Natural killer cell (primary cell): ENCODE measurements around the gene PDGFRB. TPM values are rescaled to one million over a fixed set of nuclear protein-coding genes. Genes with fewer than 3 reads are reported as not detected.

ENCODE experiments used
- ATAC-seq, 3 donors: fragments of 150-1000 bp in 2 of 3; fragments of 200-7000 bp in 1 of 3; cut with Tn5 transposase; 1 replicate in 1 of 3; 2 replicates in 2 of 3; pipeline ENCODE4 v1.10.0; 2021; ENCODE audit warnings: mild to moderate bottlenecking in 2 of 3, moderate library complexity in 2 of 3
- DNase-seq, 2 donors: peaks; one replicate each; pipeline versions ENCODE4 v3.0.0 to v3.0.0-alpha.2; 2013 to 2021; ENCODE audit warnings: mixed read lengths in 1 of 2
- H3K27ac ChIP-seq: one replicate; pipeline ENCODE4 v1.5.1; 2013; ENCODE audit warnings: mild to moderate bottlenecking, low read length
- H3K27me3 ChIP-seq: one replicate; pipeline ENCODE4 v1.6.1; 2013; ENCODE audit warnings: low read length; ENCODE audit not compliant: control insufficient read depth, insufficient read depth
- H3K36me3 ChIP-seq: one replicate; pipeline ENCODE4 v1.6.1; 2013; ENCODE audit warnings: low read length; ENCODE audit not compliant: control insufficient read depth, insufficient read depth
- H3K4me1 ChIP-seq: one replicate; pipeline ENCODE4 v1.6.1; 2013; ENCODE audit warnings: low read length; ENCODE audit not compliant: control insufficient read depth, insufficient read depth
- H3K4me3 ChIP-seq: one replicate; pipeline ENCODE4 v1.5.1; 2013; ENCODE audit warnings: low read length
- H3K9me3 ChIP-seq: one replicate; pipeline ENCODE4 v1.6.1; 2013; ENCODE audit warnings: low read length; ENCODE audit not compliant: control insufficient read depth, insufficient read depth
- H3K27ac Mint-ChIP-seq, 2 donors: one replicate each; pipeline ENCODE4 v1.8.0; 2022; ENCODE audit warnings: mild to moderate bottlenecking in 2 of 2, mixed read lengths in 2 of 2, moderate library complexity in 1 of 2
- H3K27me3 Mint-ChIP-seq, 2 donors: one replicate each; pipeline ENCODE4 v1.8.0; 2022; ENCODE audit warnings: low read depth in 2 of 2, mixed read lengths in 2 of 2
- H3K36me3 Mint-ChIP-seq: one replicate; pipeline ENCODE4 v1.8.0; 2022; ENCODE audit warnings: mixed read lengths
- H3K4me1 Mint-ChIP-seq, 2 donors: one replicate each; pipeline ENCODE4 v1.8.0; 2022; ENCODE audit warnings: mixed read lengths in 2 of 2
- H3K4me3 Mint-ChIP-seq: one replicate; pipeline ENCODE4 v1.8.0; 2022; ENCODE audit warnings: mild to moderate bottlenecking, moderate library complexity, mixed read lengths
- H3K9me3 Mint-ChIP-seq, 2 donors: one replicate each; pipeline ENCODE4 v1.8.0; 2022; ENCODE audit warnings: mixed read lengths in 2 of 2
- WGBS: methylation state at CpG from one replicate; pipeline ENCODE4 v1.1.7; 2013; ENCODE audit warnings: missing lambda C conversion rate; ENCODE audit not compliant: insufficient coverage; 5-methylcytosine and 5-hydroxymethylcytosine counted together
- intact Hi-C: fragments of 100-400 bp; cut with micrococcal nuclease; formaldehyde crosslinking; loops from one replicate; pipeline ENCODE4 v1.14.2; 2022
- total RNA-seq, 4 donors: library from RNA; stranded (reverse); fragments of 120-200 nt in 1 of 4; gene quantifications; one replicate each; pipeline versions ENCODE4 v1.2.3 to v1.2.4, GENCODE V29; 2013 to 2022
- TF ChIP-seq, protein P1 (sequence below): fragments of 200-600 bp; IDR thresholded peaks from one replicate; pipeline ENCODE4 v1.8.0; 2022; ENCODE audit warnings: antibody characterized with exemption

PDGFRB gene
- total RNA-seq, 3 donors from 2014 or later (not counting 1 experiment from before 2014, with no cell fraction given): 44.8 to 93.1 (median 61.6) TPM

DNA sequence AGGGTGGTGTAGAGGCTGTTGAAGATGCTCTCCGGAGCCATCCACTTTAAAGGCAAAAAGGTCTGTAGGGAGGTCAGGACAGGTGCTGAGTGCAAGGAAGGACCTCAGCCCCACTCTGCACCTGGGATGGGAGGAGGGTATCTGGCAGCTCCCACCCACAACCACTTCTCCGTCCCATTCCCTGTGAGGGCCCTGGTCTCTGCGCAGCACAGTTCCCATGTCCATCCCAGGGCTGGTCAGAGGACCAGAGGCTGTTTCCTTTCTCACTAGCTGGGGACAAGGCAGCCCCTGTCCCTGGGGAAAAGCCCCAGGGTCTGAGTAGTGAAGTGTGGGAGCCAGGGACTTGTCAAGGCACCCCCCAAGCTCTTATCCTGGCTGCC lies 35.6 kb downstream of the PDGFRB start:
- Mint-ChIP-seq H3K4me1 (peaks cover 4 to 5% of the 10 kb centered on the region in 2 donors), H3K9me3 (no peaks in the 10 kb centered on the region), H3K36me3 (no peaks in the 10 kb centered on the region), H3K27ac (no peak overlapping the region), H3K27me3 (no peaks in the 10 kb centered on the region), H3K4me3 (no peak overlapping the region)
- Histone ChIP-seq H3K36me3 (no peaks in the 10 kb centered on the region), H3K9me3 (no peaks in the 10 kb centered on the region), H3K4me1 (peaks cover 8% of the 10 kb centered on the region), H3K4me3 (no peak overlapping the region), H3K27ac (no peak overlapping the region), H3K27me3 (no peaks in the 10 kb centered on the region)
- DNase-seq (no peak), ATAC-seq (no peak)
- 100% methylated on average over 3 of the region's 3 CpGs for WGBS
- TF ChIP-seq, protein P1, sequence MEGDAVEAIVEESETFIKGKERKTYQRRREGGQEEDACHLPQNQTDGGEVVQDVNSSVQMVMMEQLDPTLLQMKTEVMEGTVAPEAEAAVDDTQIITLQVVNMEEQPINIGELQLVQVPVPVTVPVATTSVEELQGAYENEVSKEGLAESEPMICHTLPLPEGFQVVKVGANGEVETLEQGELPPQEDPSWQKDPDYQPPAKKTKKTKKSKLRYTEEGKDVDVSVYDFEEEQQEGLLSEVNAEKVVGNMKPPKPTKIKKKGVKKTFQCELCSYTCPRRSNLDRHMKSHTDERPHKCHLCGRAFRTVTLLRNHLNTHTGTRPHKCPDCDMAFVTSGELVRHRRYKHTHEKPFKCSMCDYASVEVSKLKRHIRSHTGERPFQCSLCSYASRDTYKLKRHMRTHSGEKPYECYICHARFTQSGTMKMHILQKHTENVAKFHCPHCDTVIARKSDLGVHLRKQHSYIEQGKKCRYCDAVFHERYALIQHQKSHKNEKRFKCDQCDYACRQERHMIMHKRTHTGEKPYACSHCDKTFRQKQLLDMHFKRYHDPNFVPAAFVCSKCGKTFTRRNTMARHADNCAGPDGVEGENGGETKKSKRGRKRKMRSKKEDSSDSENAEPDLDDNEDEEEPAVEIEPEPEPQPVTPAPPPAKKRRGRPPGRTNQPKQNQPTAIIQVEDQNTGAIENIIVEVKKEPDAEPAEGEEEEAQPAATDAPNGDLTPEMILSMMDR: no peak
- intact Hi-C loops: no loop called here

DNA sequence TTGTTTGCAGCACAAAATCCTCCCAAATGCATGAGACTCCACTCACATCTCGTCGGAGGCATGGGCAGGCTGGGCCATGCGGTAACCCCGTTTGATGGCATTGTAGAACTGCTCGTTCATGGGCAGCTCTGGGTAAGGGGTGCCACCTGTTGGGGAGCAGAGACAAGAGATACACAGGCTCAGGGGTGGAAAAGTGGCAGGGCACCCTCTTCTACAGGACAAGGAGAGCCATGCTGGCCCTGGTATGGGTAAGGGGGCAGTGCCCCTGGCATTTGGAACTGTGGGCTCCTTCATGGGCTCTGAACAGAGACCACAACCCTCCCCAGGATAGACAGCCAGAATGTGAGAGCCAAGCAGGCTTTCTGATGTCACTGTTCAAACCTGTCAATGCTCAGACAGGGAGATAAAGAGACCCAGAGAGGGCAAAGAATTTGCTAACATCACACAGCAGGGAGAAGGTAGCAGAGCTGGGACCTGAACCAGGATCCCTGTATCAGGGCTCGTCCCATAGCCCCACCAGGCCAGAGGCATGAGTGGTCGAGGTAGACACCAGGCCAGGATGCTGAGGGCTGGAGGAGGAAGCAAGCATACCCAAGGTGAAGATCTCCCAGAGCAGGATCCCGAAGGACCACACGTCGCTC lies 36.1 kb downstream of the PDGFRB start:
- ATAC-seq: no peak
- Mint-ChIP-seq H3K27ac (no peak overlapping the region), H3K27me3 (no peaks in the 10 kb centered on the region), H3K4me1 (peaks cover 4 to 5% of the 10 kb centered on the region in 2 donors), H3K4me3 (no peak overlapping the region), H3K9me3 (no peaks in the 10 kb centered on the region), H3K36me3 (no peaks in the 10 kb centered on the region)
- H3K4me1 ChIP-seq: peaks cover 8% of the 10 kb centered on the region
- TF ChIP-seq, protein P1: no peak
- no peaks in the 10 kb centered on the region for H3K9me3 ChIP-seq
- WGBS: 70% methylated on average over 10 of the region's 10 CpGs
- H3K36me3 ChIP-seq: no peaks in the 10 kb centered on the region
- intact Hi-C loops: no loop called here
- no peaks in the 10 kb centered on the region for H3K27me3 ChIP-seq
- no peak for DNase-seq
- no peak overlapping the region for H3K27ac ChIP-seq
- H3K4me3 ChIP-seq: no peak overlapping the region

DNA sequence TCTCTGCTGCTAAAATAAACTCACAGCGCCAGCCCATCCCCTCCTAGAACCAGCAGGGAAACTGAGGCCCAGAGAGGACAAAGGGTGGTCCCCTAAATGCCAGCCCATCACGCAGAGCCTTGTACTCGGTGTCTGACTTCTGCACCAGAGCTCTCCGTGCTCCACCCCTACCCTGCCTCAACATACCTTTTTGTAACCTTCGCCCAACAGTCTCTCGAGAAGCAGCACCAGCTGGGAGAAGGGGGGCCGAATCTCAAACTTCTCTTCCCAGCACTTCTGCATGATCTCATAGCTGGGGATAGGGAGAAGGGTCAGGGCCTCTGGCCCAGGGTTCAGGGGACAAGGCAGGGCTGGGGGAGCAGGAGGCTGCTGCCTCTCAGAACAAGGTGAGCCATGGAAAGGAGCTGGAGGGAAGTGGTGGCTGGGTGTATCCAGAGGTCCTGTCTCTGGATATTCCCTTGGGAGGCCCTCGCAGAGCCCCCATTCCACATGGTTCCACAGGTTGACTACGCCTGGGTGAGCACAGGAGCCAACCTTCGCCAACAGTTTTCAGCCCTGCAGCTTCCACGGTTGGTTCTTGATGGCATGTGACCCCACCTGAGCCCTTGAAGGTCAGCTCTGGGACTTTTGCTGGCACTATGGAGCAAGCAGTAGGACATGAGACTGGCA lies 37.0 kb downstream of the PDGFRB start:
- ATAC-seq (no peak), DNase-seq (no peak)
- no peaks in the 10 kb centered on the region for H3K4me1 ChIP-seq
- Mint-ChIP-seq H3K9me3 (no peaks in the 10 kb centered on the region), H3K27ac (no peak overlapping the region), H3K36me3 (no peaks in the 10 kb centered on the region), H3K4me1 (peaks cover 4 to 5% of the 10 kb centered on the region in 2 donors), H3K4me3 (no peak overlapping the region), H3K27me3 (no peaks in the 10 kb centered on the region)
- H3K4me3 ChIP-seq: no peak overlapping the region
- H3K27ac ChIP-seq: no peak overlapping the region
- H3K36me3 ChIP-seq: no peaks in the 10 kb centered on the region
- no peaks in the 10 kb centered on the region for H3K9me3 ChIP-seq
- H3K27me3 ChIP-seq: no peaks in the 10 kb centered on the region
- 92% methylated on average over 9 of the region's 11 CpGs for WGBS
- intact Hi-C loops: no loop called here
- TF ChIP-seq, protein P1: no peak
